GM21717 (cell line): ENCODE results near the gene ZNF629.

ENCODE experiments used
- ATAC-seq: cut with Tn5 transposase; IDR thresholded peaks from one replicate; pipeline ENCODE4 v1.9.1; 2021; ENCODE audit warnings: mild to moderate bottlenecking, moderate library complexity; ENCODE audit not compliant: unreplicated experiment

The ZNF629 gene

GRCh38 chr16:30786115-30786935, 680 bp downstream of the ZNF629 start:
- no peak for ATAC-seq

GRCh38 chr16:30785126-30786106, 1.6 kb downstream of the ZNF629 start:
- no peak for ATAC-seq

- no peak for ATAC-seq
Observed at GRCh38 chr16:30784215-30784614, 2.8 kb downstream of the ZNF629 start.

GRCh38 chr16:30783280-30784109, 3.5 kb downstream of the ZNF629 start:
- ATAC-seq: no peak

- ATAC-seq: no peak
Observed at GRCh38 chr16:30782486-30783279, 4.3 kb downstream of the ZNF629 start.

GRCh38 chr16:30780549-30780948, 6.5 kb downstream of the ZNF629 start:
- ATAC-seq: no peak

- no peak for ATAC-seq
Observed at GRCh38 chr16:30780021-30780420, 7.0 kb downstream of the ZNF629 start.

- ATAC-seq: no peak
Observed at GRCh38 chr16:30779596-30779995, 7.4 kb downstream of the ZNF629 start.

- no peak for ATAC-seq
Observed at GRCh38 chr16:30778549-30779244, 8.3 kb downstream of the ZNF629 start.

GRCh38 chr16:30777591-30778297, 9.3 kb downstream of the ZNF629 start:
- no peak for ATAC-seq

- ATAC-seq: no peak
Observed at GRCh38 chr16:30775392-30776188, 11.4 kb downstream of the ZNF629 start.

- ATAC-seq: no peak
Observed at GRCh38 chr16:30775131-30775391, 11.9 kb downstream of the ZNF629 start.

GRCh38 chr16:30774367-30775130, 12.5 kb downstream of the ZNF629 start:
- ATAC-seq: no peak

- no peak for ATAC-seq
Observed at GRCh38 chr16:30773826-30774225, 13.2 kb downstream of the ZNF629 start.

GRCh38 chr16:30771726-30772125, 15.3 kb downstream of the ZNF629 start:
- ATAC-seq: no peak

GRCh38 chr16:30769379-30770089, 17.5 kb downstream of the ZNF629 start:
- no peak for ATAC-seq
